ENCODE results near the gene VPS35L.

- TF ChIP-seq ZNF274 (IDR thresholded peaks at IDR 0.05; ENCODE audit: low read depth, low read length) (no peak), YY1 (IDR thresholded peaks at IDR 0.05; ENCODE audit: insufficient read depth, insufficient read length) (no peak)
These were observed 149.6 kb downstream of the VPS35L start for GRCh38 chr16:19705146-19705501.
